HepG2 (cell line): ENCODE results near the gene DDRGK1. TPM values are rescaled to one million over a fixed set of nuclear protein-coding genes. Genes with fewer than 3 reads are reported as not detected.

ENCODE experiments used
- HMG20B ChIP-seq: conservative IDR thresholded peaks from 2 replicates; pipeline ENCODE4 v1.6.1; 2016; ENCODE audit warnings: missing genetic modification reagents, missing compliant biosample characterization
- HNRNPL ChIP-seq: fragments of 200-400 bp; formaldehyde crosslinking; IDR thresholded peaks from 2 replicates; pipeline ENCODE4 v1.6.1; 2017; ENCODE audit warnings: mild to moderate bottlenecking, low read depth, low read length
- PAF1 ChIP-seq: IDR thresholded peaks from 2 replicates; pipeline ENCODE4 v1.6.1; 2016; ENCODE audit warnings: missing genetic modification reagents, missing compliant biosample characterization
- ZNF224 ChIP-seq: sonication (generic); formaldehyde crosslinking; IDR thresholded peaks from 2 replicates; pipeline ENCODE4 v1.5.0; 2020; ENCODE audit warnings: mild to moderate bottlenecking, missing genetic modification reagents
- ZNF230 ChIP-seq: sonication (generic); formaldehyde crosslinking; IDR thresholded peaks from 2 replicates; pipeline ENCODE4 v1.4.0; 2020; ENCODE audit warnings: mild to moderate bottlenecking, missing genetic modification reagents
- ZNF552 ChIP-seq: sonication (generic); formaldehyde crosslinking; IDR thresholded peaks from 2 replicates; pipeline ENCODE4 v1.9.0; 2022; ENCODE audit warnings: missing genetic modification reagents, mild to moderate bottlenecking, borderline replicate concordance
- ZNF564 ChIP-seq: sonication (generic); formaldehyde crosslinking; IDR thresholded peaks from 2 replicates; pipeline ENCODE4 v1.8.1; 2023; ENCODE audit warnings: mild to moderate bottlenecking, missing genetic modification reagents
- ZSCAN30 ChIP-seq: sonication (generic); formaldehyde crosslinking; IDR thresholded peaks from 2 replicates; pipeline ENCODE4 v1.5.0; 2020; ENCODE audit warnings: mild to moderate bottlenecking, missing genetic modification reagents
- ZSCAN9 ChIP-seq: IDR thresholded peaks from 2 replicates; pipeline ENCODE4 v1.6.1; 2016; ENCODE audit warnings: borderline replicate concordance
- polyA plus RNA-seq, 8 experiments: library from polyadenylated mRNA; depleted of rRNA in 3 of 8; stranded (reverse) in 7 of 8; unstranded in 1 of 8; fragments of >200 nt; fragmentation: Illumina TruSeq in 4 of 8; extraction: Trizol in 4 of 8; gene quantifications; 2 replicates each; pipeline versions ENCODE4 v1.2.1 to v1.2.3, GENCODE V29; 2011 to 2016; ENCODE audit warnings: low read depth in 4 of 8, missing spikeins in 1 of 8, mixed read lengths in 1 of 8; ENCODE audit not compliant: insufficient read depth in 1 of 8
- total RNA-seq, 5 experiments: library from RNA; depleted of rRNA; stranded (reverse); fragments of >200 nt; fragmentation: Illumina TruSeq; extraction: Trizol; gene quantifications; 2 replicates each; pipeline ENCODE4 v1.2.3, GENCODE V29; 2016; ENCODE audit warnings: low read depth in 1 of 5
- TF ChIP-seq, protein P1 (sequence below): IDR thresholded peaks from 2 replicates; pipeline ENCODE4 v1.6.1; 2016; ENCODE audit warnings: low read depth, missing genetic modification reagents, missing compliant biosample characterization
- TF ChIP-seq, protein P2 (sequence below): sonication (generic); formaldehyde crosslinking; IDR thresholded peaks from 2 replicates; pipeline ENCODE4 v1.8.0; 2022; ENCODE audit warnings: low read depth, missing genetic modification reagents
- TF ChIP-seq, protein P3 (sequence below): sonication (generic); formaldehyde crosslinking; IDR thresholded peaks from 2 replicates; pipeline ENCODE4 v1.5.1; 2020; ENCODE audit warnings: mild to moderate bottlenecking, missing genetic modification reagents, borderline replicate concordance
- TF ChIP-seq, protein P4 (sequence below): sonication (generic); formaldehyde crosslinking; IDR thresholded peaks from 2 replicates; pipeline ENCODE4 v1.8.1; 2023; ENCODE audit warnings: mild to moderate bottlenecking, missing genetic modification reagents
- TF ChIP-seq, protein P5 (sequence below): IDR thresholded peaks from 2 replicates; pipeline ENCODE4 v1.6.1; 2016

Gene DDRGK1
- total and polyA plus RNA-seq, 2 of the 13 experiments (the other 11 are each of a cell fraction or from before 2014, with no cell fraction given) = 96.7 to 149 TPM

DNA sequence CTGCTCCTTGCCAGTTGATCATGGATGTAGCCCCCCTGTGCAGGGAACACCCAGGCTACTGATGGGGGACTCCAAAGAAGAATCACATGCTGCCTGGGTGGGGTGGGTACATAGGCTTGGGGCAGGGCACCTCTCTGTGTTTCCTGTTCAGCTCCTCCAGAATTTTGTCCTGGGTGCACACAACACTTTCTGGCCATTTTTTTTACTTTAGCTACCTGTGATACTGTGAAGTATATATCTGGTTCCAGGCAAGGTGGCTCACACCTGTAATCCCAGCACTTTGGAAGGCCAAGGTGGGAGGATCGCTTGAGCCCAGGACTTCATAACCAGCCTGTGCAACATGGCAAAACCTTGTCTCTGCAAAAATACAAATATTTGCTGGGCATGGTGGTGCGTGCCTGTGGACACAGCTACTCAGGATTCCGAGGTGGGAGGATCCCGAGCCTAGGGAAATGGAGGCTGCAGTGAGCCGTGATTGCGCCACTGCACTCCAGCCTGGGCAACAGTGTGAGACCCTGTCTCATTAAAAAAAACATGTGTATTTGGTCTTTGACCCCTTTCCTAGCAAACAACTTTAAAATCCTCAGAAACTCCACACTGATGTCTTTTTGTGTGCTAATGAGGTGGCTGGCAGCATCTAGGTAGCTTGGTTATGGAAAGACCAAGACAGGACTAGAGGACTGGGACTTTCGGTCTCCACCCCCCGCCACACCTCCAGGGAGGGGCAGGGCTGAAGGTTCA lies 20.4 kb upstream of the DDRGK1 start (continued):
- TF ChIP-seq, protein P1, sequence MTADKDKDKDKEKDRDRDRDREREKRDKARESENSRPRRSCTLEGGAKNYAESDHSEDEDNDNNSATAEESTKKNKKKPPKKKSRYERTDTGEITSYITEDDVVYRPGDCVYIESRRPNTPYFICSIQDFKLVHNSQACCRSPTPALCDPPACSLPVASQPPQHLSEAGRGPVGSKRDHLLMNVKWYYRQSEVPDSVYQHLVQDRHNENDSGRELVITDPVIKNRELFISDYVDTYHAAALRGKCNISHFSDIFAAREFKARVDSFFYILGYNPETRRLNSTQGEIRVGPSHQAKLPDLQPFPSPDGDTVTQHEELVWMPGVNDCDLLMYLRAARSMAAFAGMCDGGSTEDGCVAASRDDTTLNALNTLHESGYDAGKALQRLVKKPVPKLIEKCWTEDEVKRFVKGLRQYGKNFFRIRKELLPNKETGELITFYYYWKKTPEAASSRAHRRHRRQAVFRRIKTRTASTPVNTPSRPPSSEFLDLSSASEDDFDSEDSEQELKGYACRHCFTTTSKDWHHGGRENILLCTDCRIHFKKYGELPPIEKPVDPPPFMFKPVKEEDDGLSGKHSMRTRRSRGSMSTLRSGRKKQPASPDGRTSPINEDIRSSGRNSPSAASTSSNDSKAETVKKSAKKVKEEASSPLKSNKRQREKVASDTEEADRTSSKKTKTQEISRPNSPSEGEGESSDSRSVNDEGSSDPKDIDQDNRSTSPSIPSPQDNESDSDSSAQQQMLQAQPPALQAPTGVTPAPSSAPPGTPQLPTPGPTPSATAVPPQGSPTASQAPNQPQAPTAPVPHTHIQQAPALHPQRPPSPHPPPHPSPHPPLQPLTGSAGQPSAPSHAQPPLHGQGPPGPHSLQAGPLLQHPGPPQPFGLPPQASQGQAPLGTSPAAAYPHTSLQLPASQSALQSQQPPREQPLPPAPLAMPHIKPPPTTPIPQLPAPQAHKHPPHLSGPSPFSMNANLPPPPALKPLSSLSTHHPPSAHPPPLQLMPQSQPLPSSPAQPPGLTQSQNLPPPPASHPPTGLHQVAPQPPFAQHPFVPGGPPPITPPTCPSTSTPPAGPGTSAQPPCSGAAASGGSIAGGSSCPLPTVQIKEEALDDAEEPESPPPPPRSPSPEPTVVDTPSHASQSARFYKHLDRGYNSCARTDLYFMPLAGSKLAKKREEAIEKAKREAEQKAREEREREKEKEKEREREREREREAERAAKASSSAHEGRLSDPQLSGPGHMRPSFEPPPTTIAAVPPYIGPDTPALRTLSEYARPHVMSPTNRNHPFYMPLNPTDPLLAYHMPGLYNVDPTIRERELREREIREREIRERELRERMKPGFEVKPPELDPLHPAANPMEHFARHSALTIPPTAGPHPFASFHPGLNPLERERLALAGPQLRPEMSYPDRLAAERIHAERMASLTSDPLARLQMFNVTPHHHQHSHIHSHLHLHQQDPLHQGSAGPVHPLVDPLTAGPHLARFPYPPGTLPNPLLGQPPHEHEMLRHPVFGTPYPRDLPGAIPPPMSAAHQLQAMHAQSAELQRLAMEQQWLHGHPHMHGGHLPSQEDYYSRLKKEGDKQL (CRISPR knock-in tag) = peak; percentile 17; the same call in 1 of the 2 replicates
- TF ChIP-seq, protein P2, sequence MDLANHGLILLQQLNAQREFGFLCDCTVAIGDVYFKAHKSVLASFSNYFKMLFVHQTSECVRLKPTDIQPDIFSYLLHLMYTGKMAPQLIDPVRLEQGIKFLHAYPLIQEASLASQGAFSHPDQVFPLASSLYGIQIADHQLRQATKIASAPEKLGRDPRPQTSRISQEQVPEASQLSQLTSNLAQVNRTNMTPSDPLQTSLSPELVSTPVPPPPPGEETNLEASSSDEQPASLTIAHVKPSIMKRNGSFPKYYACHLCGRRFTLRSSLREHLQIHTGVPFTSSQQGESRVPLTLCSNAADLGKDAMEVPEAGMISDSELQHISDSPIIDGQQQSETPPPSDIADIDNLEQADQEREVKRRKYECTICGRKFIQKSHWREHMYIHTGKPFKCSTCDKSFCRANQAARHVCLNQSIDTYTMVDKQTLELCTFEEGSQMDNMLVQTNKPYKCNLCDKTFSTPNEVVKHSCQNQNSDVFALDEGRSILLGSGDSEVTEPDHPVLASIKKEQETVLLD (CRISPR knock-in tag) = no peak
- TF ChIP-seq, protein P3, sequence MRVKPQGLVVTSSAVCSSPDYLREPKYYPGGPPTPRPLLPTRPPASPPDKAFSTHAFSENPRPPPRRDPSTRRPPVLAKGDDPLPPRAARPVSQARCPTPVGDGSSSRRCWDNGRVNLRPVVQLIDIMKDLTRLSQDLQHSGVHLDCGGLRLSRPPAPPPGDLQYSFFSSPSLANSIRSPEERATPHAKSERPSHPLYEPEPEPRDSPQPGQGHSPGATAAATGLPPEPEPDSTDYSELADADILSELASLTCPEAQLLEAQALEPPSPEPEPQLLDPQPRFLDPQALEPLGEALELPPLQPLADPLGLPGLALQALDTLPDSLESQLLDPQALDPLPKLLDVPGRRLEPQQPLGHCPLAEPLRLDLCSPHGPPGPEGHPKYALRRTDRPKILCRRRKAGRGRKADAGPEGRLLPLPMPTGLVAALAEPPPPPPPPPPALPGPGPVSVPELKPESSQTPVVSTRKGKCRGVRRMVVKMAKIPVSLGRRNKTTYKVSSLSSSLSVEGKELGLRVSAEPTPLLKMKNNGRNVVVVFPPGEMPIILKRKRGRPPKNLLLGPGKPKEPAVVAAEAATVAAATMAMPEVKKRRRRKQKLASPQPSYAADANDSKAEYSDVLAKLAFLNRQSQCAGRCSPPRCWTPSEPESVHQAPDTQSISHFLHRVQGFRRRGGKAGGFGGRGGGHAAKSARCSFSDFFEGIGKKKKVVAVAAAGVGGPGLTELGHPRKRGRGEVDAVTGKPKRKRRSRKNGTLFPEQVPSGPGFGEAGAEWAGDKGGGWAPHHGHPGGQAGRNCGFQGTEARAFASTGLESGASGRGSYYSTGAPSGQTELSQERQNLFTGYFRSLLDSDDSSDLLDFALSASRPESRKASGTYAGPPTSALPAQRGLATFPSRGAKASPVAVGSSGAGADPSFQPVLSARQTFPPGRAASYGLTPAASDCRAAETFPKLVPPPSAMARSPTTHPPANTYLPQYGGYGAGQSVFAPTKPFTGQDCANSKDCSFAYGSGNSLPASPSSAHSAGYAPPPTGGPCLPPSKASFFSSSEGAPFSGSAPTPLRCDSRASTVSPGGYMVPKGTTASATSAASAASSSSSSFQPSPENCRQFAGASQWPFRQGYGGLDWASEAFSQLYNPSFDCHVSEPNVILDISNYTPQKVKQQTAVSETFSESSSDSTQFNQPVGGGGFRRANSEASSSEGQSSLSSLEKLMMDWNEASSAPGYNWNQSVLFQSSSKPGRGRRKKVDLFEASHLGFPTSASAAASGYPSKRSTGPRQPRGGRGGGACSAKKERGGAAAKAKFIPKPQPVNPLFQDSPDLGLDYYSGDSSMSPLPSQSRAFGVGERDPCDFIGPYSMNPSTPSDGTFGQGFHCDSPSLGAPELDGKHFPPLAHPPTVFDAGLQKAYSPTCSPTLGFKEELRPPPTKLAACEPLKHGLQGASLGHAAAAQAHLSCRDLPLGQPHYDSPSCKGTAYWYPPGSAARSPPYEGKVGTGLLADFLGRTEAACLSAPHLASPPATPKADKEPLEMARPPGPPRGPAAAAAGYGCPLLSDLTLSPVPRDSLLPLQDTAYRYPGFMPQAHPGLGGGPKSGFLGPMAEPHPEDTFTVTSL (CRISPR knock-in tag) = peak; percentile 85
- peak; percentile 74 for TF ChIP-seq ZSCAN30 (CRISPR knock-in tag)
- 0 out of 2 replicates have a peak, but pooled peaks have one; percentile 10 for TF ChIP-seq HMG20B (CRISPR knock-in tag)
- peak; percentile 3; the same call in 1 of the 2 replicates for TF ChIP-seq PAF1 (CRISPR knock-in tag)
- TF ChIP-seq ZNF552 (CRISPR knock-in tag) = 0 out of 2 replicates have a peak, but pooled peaks have one; percentile 28
- TF ChIP-seq, protein P4, sequence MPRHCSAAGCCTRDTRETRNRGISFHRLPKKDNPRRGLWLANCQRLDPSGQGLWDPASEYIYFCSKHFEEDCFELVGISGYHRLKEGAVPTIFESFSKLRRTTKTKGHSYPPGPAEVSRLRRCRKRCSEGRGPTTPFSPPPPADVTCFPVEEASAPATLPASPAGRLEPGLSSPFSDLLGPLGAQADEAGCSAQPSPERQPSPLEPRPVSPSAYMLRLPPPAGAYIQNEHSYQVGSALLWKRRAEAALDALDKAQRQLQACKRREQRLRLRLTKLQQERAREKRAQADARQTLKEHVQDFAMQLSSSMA = peak; percentile 6; the same call in 1 of the 2 replicates
- peak; percentile 64; the same call in 1 of the 2 replicates for TF ChIP-seq ZNF564
- peak; percentile 58; the same call in 1 of the 2 replicates for TF ChIP-seq ZNF224 (CRISPR knock-in tag)
- TF ChIP-seq ZSCAN9 = peak; percentile 89; the same call in 1 of the 2 replicates
- TF ChIP-seq, protein P5, sequence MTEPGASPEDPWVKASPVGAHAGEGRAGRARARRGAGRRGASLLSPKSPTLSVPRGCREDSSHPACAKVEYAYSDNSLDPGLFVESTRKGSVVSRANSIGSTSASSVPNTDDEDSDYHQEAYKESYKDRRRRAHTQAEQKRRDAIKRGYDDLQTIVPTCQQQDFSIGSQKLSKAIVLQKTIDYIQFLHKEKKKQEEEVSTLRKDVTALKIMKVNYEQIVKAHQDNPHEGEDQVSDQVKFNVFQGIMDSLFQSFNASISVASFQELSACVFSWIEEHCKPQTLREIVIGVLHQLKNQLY = peak; percentile 66
- no peak for TF ChIP-seq HNRNPL
- no peak for TF ChIP-seq ZNF230 (CRISPR knock-in tag)
